Uterus (tissue), 4 donors: ENCODE results near the gene RBMXL3. TPM values are rescaled to one million over a fixed set of nuclear protein-coding genes. Genes with fewer than 3 reads are reported as not detected.
A peak's percentile ranks its signal among the peaks of the same experiment; 100 is the strongest.

ENCODE experiments used
- DNase-seq, 2 donors: peaks; one replicate each; pipeline ENCODE4 v3.0.0-alpha.2; 2019 to 2020
- H3K27ac ChIP-seq, 2 donors: fragments of 200-600 bp; sonication (generic); 1 replicate in 1 of 2; 2 replicates in 1 of 2; pipeline ENCODE4 v1.5.1; 2016 to 2018
- H3K27me3 ChIP-seq, 2 donors: fragments of 200-600 bp; sonication (generic); one replicate each; pipeline ENCODE4 v1.5.1; 2018 to 2019; ENCODE audit warnings: control low read depth in 1 of 2
- H3K36me3 ChIP-seq, 2 donors: fragments of 200-600 bp; sonication (generic); one replicate each; pipeline ENCODE4 v1.5.1; 2019; ENCODE audit warnings: control low read depth in 1 of 2
- H3K4me1 ChIP-seq, 2 donors: fragments of 200-600 bp; sonication (generic); one replicate each; pipeline ENCODE4 v1.5.1; 2018 to 2019; ENCODE audit warnings: control low read depth in 1 of 2
- H3K4me3 ChIP-seq, 2 donors: fragments of 200-600 bp; sonication (generic); 1 replicate in 1 of 2; 2 replicates in 1 of 2; pipeline ENCODE4 v1.5.1; 2018 to 2019; ENCODE audit warnings: mild to moderate bottlenecking in 1 of 2
- H3K9me3 ChIP-seq, 2 donors: fragments of 200-600 bp; sonication (generic); one replicate each; pipeline ENCODE4 v1.5.1; 2019; ENCODE audit warnings: control low read depth in 1 of 2
- POLR2A ChIP-seq, 2 donors: fragments of 450-650 bp; IDR thresholded peaks; one replicate each; pipeline ENCODE4 v1.6.1; 2016; ENCODE audit warnings: antibody characterized with exemption in 2 of 2, mild to moderate bottlenecking in 1 of 2, moderate library complexity in 1 of 2
- intact Hi-C: fragments of 100-400 bp; cut with DNase I; formaldehyde crosslinking; loops from one replicate; pipeline ENCODE4 v1.15.1; 2023; ENCODE audit warnings: low total_unique reads
- total RNA-seq, 4 donors: library from RNA; depleted of rRNA in 3 of 4; stranded (reverse); fragments of >200 nt in 3 of 4; gene quantifications; one replicate each; pipeline versions ENCODE4 v1.1.0 to v1.2.4, GENCODE V29; 2014 to 2023
- TF ChIP-seq, protein P1 (sequence below), 4 experiments: fragments of 200-600 bp in 2 of 4; fragments of 450-650 bp in 2 of 4; sonication (generic) in 2 of 4; IDR thresholded peaks; one replicate each; pipeline ENCODE4 v1.5.1; 2016 to 2019; ENCODE audit warnings: antibody characterized with exemption in 4 of 4, mild to moderate bottlenecking in 2 of 4, moderate library complexity in 1 of 4
- donor health status: DM: yes; HTN: yes; CAD: no.

The RBMXL3 gene
- total RNA-seq, 4 donors from 2014 or later, result not detected

- TF ChIP-seq, protein P1, sequence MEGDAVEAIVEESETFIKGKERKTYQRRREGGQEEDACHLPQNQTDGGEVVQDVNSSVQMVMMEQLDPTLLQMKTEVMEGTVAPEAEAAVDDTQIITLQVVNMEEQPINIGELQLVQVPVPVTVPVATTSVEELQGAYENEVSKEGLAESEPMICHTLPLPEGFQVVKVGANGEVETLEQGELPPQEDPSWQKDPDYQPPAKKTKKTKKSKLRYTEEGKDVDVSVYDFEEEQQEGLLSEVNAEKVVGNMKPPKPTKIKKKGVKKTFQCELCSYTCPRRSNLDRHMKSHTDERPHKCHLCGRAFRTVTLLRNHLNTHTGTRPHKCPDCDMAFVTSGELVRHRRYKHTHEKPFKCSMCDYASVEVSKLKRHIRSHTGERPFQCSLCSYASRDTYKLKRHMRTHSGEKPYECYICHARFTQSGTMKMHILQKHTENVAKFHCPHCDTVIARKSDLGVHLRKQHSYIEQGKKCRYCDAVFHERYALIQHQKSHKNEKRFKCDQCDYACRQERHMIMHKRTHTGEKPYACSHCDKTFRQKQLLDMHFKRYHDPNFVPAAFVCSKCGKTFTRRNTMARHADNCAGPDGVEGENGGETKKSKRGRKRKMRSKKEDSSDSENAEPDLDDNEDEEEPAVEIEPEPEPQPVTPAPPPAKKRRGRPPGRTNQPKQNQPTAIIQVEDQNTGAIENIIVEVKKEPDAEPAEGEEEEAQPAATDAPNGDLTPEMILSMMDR (IDR thresholded peaks at IDR 0.05), result no peak
- TF ChIP-seq POLR2A (IDR thresholded peaks at IDR 0.05), result no peak
- peak overlapping the region; percentile 70 to 85 for H3K27ac ChIP-seq
- no peaks in the 10 kb centered on the region for H3K36me3 ChIP-seq
- H3K9me3 ChIP-seq, result no peaks in the 10 kb centered on the region
- no peak for DNase-seq
- no peaks in the 10 kb centered on the region for H3K27me3 ChIP-seq
- intact Hi-C loops, result no loop called here
- H3K4me1 ChIP-seq, result no peaks in the 10 kb centered on the region
- H3K4me3 ChIP-seq, result peak overlapping the region; percentile 53 to 58
These were observed 43.8 kb downstream of the RBMXL3 start for GRCh38 chrX:115232933-115233496.

DNA sequence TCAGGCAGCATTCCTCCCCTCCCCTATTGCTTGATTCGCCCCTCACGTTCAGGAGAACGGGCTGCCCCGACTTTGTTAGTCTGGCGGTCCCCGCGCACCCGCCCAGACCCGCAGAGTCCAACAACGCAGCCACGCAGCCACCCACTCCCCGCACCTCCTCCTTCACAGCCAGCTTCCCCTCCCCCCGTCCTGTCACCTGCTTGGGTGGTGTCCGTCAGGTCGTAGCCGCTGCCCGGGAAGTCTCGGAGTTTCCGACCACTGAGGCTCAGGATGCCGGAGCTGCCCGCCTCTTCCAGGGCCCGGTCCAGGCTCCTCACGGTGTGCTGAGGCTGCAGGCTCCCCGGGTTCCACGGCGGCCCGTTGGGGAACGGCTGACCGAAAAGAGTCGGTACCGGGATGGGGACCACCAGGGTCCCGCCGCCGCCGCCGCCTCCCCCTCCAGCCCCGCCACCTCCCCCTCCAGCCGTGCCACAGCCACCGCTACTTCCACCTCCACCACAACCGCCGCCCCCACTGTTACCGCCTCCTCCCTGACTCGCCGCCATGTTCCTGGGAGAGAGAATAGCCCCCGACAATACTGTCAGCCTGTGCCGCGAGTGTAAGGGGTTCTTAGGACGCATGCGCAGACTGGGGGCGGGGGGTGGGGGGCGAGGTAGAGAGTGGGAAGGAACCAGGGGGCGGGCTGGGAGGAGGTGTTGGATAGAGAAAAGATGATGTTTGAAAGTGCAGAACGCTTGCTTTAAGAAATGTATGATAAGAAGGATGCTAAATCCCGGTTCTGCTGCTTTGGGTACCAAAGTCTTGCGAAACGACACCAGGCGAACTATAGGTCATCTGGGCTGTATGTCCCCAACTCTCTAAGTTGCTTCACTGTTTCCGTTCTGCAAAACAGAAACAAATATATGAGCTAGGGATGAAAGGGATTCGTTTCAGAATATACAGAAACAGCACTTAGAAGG, 44.6 kb downstream of the RBMXL3 start, which contains the start of gene LRCH2:
TSS of gene LRCH2 (minus strand) at position 600 of the 959 bp plus-strand sequence. CDS start at position 545, 55 bp downstream.
- H3K27ac ChIP-seq, result peak within 1 kb of the TSS; percentile 70 to 85
- DNase-seq, result peak; percentile 47 to 55
- H3K9me3 ChIP-seq, result no peaks in the 10 kb centered on the region
- H3K4me3 ChIP-seq, result peak within 1 kb of the TSS; percentile 53 to 58
- intact Hi-C loops, result no loop called here
- no peaks in the 10 kb centered on the region for H3K4me1 ChIP-seq
- no peaks in the 10 kb centered on the region for H3K27me3 ChIP-seq
- H3K36me3 ChIP-seq, result no peaks in the 10 kb centered on the region
- TF ChIP-seq POLR2A (IDR thresholded peaks at IDR 0.05), result no peak
- TF ChIP-seq, protein P1 (IDR thresholded peaks at IDR 0.05), result no peak

GRCh38 chrX:115234461-115234860, 45.3 kb downstream of the RBMXL3 start:
- Histone ChIP-seq H3K36me3 (no peaks in the 10 kb centered on the region), H3K9me3 (no peaks in the 10 kb centered on the region), H3K27ac (peak overlapping the region; percentile 70 to 85), H3K4me1 (no peaks in the 10 kb centered on the region), H3K27me3 (peaks cover 0 to 6% of the 10 kb centered on the region in 2 donors), H3K4me3 (peak overlapping the region; percentile 53 to 58)
- intact Hi-C loops, result no loop called here
- TF ChIP-seq, protein P1 (IDR thresholded peaks at IDR 0.05), result no peak
- TF ChIP-seq POLR2A (IDR thresholded peaks at IDR 0.05), result no peak
- DNase-seq, result no peak

DNA sequence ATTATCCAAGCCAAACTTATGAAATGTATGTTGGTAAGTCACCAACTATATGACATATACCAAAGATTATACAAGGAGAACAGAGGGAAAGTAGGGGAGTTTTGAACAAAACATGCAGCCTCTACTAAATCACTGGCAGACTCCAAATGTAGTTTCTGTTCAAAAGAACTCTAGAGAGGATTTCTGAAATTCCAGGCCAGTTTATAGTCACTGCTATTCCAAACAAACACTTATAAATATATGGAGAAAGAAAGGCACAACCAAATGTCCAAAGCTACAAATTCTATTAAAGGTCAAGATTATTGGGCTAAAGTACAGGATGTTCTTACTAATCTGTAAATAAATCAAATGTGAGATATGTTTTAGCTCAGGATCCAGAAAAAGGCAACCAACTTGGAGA, 47.4 kb downstream of the RBMXL3 start:
- Histone ChIP-seq H3K36me3 (no peaks in the 10 kb centered on the region), H3K27me3 (peaks cover 0 to 6% of the 10 kb centered on the region in 2 donors), H3K9me3 (no peaks in the 10 kb centered on the region), H3K4me3 (no peak overlapping the region), H3K27ac (peak overlapping the region in 1 of 2 donors; percentile 5), H3K4me1 (no peaks in the 10 kb centered on the region)
- intact Hi-C loops, result no loop called here
- no peak for TF ChIP-seq POLR2A (IDR thresholded peaks at IDR 0.05)
- TF ChIP-seq, protein P1 (IDR thresholded peaks at IDR 0.05), result no peak
- no peak for DNase-seq

DNA sequence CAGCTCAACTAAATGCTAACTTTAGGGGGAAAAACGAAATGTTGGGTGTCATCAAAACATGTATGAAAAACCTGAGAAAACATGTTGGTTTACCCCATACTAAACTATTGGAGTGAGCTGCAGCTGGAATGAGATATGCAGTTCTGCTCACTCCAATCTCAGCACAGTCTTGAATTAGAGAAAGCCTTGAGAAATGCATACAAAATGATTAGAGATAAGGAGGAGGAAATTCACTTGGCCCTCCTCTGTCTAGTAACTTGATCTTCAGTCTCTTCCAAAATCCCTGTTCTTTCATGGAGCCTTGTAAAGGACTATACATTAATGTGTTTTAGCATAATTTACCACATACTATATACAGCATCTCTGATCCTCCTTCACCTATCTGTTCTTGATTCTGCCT, 47.8 kb downstream of the RBMXL3 start:
- Histone ChIP-seq H3K27me3 (peaks cover 0 to 6% of the 10 kb centered on the region in 2 donors), H3K9me3 (no peaks in the 10 kb centered on the region), H3K36me3 (no peaks in the 10 kb centered on the region), H3K4me3 (no peak overlapping the region), H3K4me1 (no peaks in the 10 kb centered on the region), H3K27ac (peak overlapping the region; percentile 0 to 5)
- intact Hi-C loops, result no loop called here
- no peak for DNase-seq
- TF ChIP-seq, protein P1 (IDR thresholded peaks at IDR 0.05), result no peak
- TF ChIP-seq POLR2A (IDR thresholded peaks at IDR 0.05), result no peak
